Astrocyte of the spinal cord (primary cell): ENCODE data around the gene FOXK2.
"Not testable (repeated sequence)": the region's sequence is repeated elsewhere in the genome, so short reads cannot be mapped to it uniquely, and the experiment has no call there.

Experiments used
- DNase-seq: peaks from one replicate; pipeline ENCODE4 v3.0.0; 2011; ENCODE audit warnings: low read depth, low spot score
- H3K4me3 ChIP-seq: 2 replicates; pipeline ENCODE4 v1.5.1; 2011; ENCODE audit warnings: low read depth, mild to moderate bottlenecking, low read length, moderate library complexity
- in situ Hi-C: cut with HindIII; loops from 2 replicates; pipeline ENCODE4 v1.10.0; 2017; ENCODE audit warnings: low sequenced_read_pairs
- TF ChIP-seq, protein P1 (sequence below): IDR thresholded peaks from 2 replicates; pipeline ENCODE4 v1.5.1; 2012; ENCODE audit warnings: low read depth, mild to moderate bottlenecking, low read length, inconsistent platforms

FOXK2 gene

DNA sequence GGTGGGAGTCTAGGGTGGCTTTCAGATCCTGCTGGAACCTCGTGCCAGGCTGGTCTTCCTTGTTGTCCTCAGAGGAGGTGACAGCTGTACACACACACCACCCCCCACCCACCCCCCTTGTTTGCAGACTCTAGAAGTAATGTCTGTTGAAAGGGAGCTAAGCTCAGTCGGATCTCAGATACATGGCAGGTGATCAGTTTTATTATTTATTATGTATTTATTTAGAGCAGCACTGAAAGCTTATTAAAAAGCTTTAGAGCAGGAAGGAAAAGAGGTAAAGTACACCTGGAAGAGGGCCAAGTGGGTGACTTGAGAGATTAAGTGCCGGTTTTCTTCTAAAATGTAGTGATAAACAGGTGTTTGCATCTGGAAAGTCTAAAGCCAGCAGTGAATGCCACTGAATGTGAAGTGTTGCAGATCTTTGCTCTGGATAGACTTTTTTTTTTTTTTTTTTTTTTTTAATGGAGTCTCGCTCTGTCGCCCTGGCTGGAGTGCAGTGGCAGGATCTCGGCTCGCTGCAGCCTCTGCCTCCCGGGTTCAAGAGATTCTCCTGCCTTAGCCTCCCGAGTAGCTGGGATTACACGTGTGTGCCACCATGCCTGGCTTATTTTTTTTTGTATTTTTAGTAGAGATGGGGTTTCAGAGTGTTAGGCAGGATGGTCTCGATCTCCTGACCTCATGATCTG is 40.2 kb downstream of the FOXK2 start:
- TF ChIP-seq, protein P1, sequence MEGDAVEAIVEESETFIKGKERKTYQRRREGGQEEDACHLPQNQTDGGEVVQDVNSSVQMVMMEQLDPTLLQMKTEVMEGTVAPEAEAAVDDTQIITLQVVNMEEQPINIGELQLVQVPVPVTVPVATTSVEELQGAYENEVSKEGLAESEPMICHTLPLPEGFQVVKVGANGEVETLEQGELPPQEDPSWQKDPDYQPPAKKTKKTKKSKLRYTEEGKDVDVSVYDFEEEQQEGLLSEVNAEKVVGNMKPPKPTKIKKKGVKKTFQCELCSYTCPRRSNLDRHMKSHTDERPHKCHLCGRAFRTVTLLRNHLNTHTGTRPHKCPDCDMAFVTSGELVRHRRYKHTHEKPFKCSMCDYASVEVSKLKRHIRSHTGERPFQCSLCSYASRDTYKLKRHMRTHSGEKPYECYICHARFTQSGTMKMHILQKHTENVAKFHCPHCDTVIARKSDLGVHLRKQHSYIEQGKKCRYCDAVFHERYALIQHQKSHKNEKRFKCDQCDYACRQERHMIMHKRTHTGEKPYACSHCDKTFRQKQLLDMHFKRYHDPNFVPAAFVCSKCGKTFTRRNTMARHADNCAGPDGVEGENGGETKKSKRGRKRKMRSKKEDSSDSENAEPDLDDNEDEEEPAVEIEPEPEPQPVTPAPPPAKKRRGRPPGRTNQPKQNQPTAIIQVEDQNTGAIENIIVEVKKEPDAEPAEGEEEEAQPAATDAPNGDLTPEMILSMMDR = no peak
- in situ Hi-C loops = no loop called here
- no peak for DNase-seq
- no peak overlapping the region for H3K4me3 ChIP-seq

DNA sequence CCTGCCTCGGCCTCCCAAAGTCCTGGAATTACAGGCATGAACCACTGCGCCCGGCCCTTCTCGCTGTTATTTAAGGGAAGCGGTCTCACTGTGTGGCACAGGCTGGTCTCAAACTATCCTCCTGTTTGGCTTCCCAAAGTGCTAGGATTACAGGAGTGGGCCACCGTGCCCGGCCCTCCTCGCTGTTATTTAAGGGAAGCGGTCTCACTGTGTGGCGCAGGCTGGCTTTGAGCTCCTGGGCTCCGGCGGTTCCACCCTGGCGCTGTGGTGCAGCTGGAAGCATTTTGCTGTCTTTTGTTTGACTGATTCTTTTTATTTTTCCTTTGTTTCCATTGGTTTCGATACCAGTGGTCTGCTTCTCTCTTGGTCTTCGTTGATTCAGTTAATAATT is 40.7 kb downstream of the FOXK2 start:
- DNase-seq = no peak
- no peak overlapping the region for H3K4me3 ChIP-seq
- in situ Hi-C loops = no loop called here
- TF ChIP-seq, protein P1 = no peak

DNA sequence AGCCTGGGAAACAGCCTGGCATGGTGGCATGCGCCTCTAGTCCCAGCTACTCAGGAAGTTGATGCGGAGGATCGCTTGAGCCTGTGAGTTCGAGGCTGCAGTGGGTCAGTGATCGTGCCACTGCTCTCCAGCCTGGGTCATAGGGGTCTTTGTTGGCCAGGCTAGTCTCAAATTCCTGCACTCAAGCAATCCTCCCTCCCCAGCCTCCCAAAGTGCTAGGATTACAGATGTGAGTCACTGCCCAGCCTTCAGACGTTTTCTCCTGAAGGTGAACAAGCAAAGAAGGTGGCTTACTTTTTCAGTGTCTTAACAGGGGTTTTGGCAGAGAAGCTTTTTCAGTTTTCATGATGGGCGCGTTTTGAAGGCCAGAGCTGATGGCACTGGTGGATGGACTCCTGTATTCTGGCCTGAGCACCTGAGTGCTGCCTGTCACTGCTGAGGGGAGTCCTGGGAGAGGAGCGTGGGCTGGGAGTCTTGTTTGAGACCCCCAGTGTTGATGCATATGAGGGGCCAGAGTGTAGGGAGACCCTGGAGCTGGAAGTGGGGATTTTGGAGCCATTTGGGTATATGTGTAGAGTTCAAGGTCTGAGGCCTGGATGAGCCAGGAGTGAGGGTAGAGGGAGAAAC is 41.4 kb downstream of the FOXK2 start:
- in situ Hi-C loops = no loop called here
- no peak overlapping the region for H3K4me3 ChIP-seq
- TF ChIP-seq, protein P1 = no peak
- DNase-seq = no peak

DNA sequence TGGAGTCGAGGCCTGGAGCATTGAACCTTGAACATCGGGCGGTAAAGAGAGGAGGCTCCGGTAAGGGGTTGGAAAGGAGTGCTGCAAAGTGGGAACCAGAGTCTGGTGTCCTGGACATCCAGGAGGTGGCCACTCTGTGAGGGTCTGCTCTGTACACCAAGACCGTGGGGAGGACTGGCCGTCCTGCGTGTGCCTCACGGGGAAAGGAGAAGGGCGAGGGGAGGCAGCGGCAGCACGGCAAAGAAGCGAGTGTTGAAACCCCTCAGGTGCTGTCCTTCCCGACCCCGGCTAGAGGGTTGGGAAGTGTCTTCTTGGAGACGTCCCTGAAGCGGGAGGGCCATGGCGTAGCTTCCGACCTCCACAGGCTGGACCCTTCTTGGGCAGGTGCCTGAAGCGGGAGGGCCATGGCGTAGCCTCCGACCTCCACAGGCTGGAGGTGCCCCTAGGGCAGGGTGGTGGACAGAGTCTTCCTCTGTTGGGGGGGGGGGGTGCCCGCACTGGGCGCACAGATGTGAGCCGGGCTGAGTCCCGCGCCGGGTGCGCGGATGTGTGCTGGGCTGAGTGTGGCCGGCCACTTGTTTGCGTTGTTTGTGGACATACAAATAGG is 42.0 kb downstream of the FOXK2 start:
- no peak for DNase-seq
- in situ Hi-C loops = no loop called here
- TF ChIP-seq, protein P1 = no peak
- H3K4me3 ChIP-seq = no peak overlapping the region

DNA sequence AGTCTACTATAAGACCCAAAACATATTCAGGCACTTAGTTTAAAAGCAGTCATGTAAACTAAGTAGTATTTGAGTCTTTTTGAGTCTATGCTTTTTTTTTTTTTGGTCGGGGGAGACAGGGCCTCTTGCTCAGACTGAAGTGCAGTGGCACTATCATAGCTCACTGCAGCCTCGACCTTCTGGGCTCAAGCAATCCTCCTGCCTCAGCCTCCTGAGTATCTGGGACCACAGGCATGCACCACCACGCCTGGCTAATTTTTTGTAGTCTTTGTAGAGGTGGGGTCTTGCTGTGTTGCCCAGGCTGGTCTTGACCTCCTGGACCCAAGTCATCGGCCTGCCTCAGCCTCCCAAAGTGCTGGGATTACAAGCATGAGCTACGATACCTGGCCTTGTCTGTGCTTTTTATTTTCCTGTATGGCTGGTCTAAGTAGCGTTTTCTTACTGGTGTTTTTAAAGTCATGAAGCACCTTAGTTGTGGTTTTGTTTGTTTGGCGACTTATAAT is 43.2 kb downstream of the FOXK2 start:
- H3K4me3 ChIP-seq, DNase-seq, in situ Hi-C loops: not testable (repeated sequence)

DNA sequence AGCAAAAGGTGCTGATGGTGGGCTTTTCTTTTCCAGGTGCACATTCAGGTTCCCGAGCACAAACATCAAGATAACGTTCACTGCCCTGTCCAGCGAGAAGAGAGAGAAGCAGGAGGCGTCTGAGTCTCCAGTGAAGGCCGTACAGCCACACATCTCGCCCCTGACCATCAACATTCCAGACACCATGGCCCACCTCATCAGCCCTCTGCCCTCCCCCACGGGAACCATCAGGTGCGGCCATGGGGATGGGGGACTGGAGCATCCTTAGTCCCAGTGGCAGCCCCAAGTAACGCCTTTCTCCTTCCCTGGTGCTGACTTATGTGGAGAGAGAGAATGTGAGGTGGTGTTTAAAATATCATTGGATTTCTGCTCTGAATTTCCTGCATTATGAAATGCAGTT is 43.8 kb downstream of the FOXK2 start:
- TF ChIP-seq, protein P1 = no peak
- in situ Hi-C loops = no loop called here

DNA sequence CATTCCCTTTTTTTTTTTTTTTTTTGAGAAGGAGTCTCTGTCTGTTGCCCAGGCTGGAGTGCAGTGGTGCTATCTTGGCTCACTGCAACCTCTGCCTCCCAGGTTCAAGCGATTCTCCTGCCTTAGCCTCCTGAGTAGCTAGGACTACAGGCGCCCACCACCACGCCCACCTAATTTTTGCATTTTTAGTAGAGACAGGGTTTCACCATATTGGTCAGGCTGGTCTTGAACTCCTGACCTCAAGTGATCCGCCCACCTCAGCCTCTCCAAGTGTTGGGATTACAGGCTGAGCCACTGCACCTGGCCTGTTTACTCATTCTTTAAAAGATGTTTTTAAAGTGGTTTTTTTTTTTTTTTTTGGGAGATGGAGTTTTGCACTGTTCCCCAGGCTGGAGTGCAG is 44.2 kb downstream of the FOXK2 start:
- H3K4me3 ChIP-seq, DNase-seq, in situ Hi-C loops: not testable (repeated sequence)

More for the DNA sequence above, 43.8 kb downstream of the FOXK2 start:
- no peak for DNase-seq
- no peak overlapping the region for H3K4me3 ChIP-seq
